Type B pancreatic cell (in vitro differentiated cells): ENCODE results near the gene RTN4IP1. TPM values are rescaled to one million over a fixed set of nuclear protein-coding genes. Genes with fewer than 3 reads are reported as not detected.

Source experiments
- DNase-seq: peaks from one replicate; pipeline ENCODE4 v3.0.0; 2021; ENCODE audit warnings: mixed read lengths; ENCODE audit not compliant: unreplicated experiment; ENCODE audit errors: extremely low spot score
- H3K27ac Mint-ChIP-seq: 2 replicates; pipeline ENCODE4 v1.8.0; 2021; ENCODE audit warnings: mild to moderate bottlenecking, mixed read lengths
- H3K27me3 Mint-ChIP-seq: 2 replicates; pipeline ENCODE4 v1.8.0; 2021; ENCODE audit warnings: mixed read lengths
- H3K36me3 Mint-ChIP-seq: 2 replicates; pipeline ENCODE4 v1.8.0; 2021; ENCODE audit warnings: mixed read lengths
- H3K4me1 Mint-ChIP-seq: one replicate; pipeline ENCODE4 v1.8.0; 2021; ENCODE audit warnings: mixed read lengths; ENCODE audit not compliant: unreplicated experiment
- H3K4me3 Mint-ChIP-seq: 2 replicates; pipeline ENCODE4 v1.8.0; 2021; ENCODE audit warnings: mild to moderate bottlenecking, mixed read lengths
- H3K9me3 Mint-ChIP-seq: 2 replicates; pipeline ENCODE4 v1.8.0; 2021; ENCODE audit warnings: mixed read lengths
- total RNA-seq: library from RNA; stranded (reverse); gene quantifications from 2 replicates; pipeline ENCODE4 v1.2.1, GENCODE V29; 2021; ENCODE audit warnings: low replicate concordance
- TF ChIP-seq, protein P1 (sequence below): fragments of 200-600 bp; sonication (generic); conservative IDR thresholded peaks from 2 replicates; pipeline ENCODE4 v1.5.0; 2021; ENCODE audit warnings: antibody characterized with exemption, mild to moderate bottlenecking

RTN4IP1 gene
- total RNA-seq, 1 donor from 2014 or later, result 8.6 TPM

DNA sequence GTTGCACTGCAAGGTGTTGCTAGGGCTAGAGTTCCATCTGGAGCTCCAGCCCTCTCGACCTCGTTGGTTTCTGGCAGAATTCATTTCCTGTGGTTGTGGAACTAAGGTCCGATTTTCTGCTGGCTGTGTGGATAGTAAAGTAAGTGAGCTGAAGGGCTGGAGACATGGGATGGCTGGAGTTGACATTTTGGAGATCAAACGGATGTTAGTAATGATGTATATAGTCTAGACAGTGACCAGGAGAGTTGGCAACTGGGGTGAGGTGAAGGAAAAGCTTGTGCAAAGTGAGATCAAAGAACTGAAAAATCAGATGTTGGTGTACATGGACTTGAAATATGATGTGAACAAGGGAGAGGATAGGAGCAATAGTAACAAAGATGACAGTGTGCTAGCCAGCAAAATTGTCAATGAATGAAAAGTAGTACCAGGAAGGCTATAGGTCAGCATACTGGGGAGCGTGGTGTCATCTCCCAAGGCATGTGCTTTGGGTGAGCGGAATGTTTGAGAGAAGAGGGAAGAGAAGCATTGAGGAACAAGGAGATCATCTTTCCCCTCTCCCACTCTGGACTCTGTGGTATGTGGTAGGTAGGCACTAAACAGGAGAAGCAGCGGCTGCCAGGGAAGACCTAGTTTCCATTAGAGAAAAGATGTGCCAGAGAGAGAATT is 7.9 kb upstream of the RTN4IP1 start:
- Mint-ChIP-seq H3K36me3 (peaks cover 35% of the 10 kb centered on the region), H3K4me3 (peak overlapping the region; percentile 0), H3K4me1 (peaks cover 30% of the 10 kb centered on the region), H3K27me3 (no peaks in the 10 kb centered on the region), H3K27ac (peak overlapping the region; percentile 5), H3K9me3 (no peaks in the 10 kb centered on the region)
- TF ChIP-seq, protein P1, sequence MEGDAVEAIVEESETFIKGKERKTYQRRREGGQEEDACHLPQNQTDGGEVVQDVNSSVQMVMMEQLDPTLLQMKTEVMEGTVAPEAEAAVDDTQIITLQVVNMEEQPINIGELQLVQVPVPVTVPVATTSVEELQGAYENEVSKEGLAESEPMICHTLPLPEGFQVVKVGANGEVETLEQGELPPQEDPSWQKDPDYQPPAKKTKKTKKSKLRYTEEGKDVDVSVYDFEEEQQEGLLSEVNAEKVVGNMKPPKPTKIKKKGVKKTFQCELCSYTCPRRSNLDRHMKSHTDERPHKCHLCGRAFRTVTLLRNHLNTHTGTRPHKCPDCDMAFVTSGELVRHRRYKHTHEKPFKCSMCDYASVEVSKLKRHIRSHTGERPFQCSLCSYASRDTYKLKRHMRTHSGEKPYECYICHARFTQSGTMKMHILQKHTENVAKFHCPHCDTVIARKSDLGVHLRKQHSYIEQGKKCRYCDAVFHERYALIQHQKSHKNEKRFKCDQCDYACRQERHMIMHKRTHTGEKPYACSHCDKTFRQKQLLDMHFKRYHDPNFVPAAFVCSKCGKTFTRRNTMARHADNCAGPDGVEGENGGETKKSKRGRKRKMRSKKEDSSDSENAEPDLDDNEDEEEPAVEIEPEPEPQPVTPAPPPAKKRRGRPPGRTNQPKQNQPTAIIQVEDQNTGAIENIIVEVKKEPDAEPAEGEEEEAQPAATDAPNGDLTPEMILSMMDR, result no peak
- no peak for DNase-seq

DNA sequence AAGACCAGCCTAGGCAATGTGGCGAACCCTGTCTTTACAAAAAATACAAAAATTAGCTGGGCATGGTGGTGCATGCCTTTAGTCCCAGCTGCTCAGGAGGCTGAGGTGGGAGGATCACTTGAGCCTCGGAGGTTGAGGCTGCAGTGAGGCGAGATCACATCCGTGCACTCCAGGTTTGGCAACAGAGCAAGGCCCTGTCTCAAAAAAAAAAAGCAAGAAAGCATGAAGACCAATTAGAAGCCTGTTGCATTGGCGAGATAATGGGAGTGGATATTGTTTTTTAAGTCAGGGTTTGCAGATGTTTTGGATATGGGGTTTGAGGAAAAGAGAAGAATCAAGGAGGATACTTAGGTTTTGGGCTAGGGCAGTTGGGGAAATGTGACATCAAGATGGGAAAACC is 5.3 kb upstream of the RTN4IP1 start:
- TF ChIP-seq, protein P1, result no peak
- H3K27me3 Mint-ChIP-seq, result no peaks in the 10 kb centered on the region
- no peak overlapping the region for H3K27ac Mint-ChIP-seq
- DNase-seq, result no peak
- H3K4me1 Mint-ChIP-seq, result peaks cover 24% of the 10 kb centered on the region
- no peaks in the 10 kb centered on the region for H3K9me3 Mint-ChIP-seq
- peaks cover 28% of the 10 kb centered on the region for H3K36me3 Mint-ChIP-seq
- no peak overlapping the region for H3K4me3 Mint-ChIP-seq

DNA sequence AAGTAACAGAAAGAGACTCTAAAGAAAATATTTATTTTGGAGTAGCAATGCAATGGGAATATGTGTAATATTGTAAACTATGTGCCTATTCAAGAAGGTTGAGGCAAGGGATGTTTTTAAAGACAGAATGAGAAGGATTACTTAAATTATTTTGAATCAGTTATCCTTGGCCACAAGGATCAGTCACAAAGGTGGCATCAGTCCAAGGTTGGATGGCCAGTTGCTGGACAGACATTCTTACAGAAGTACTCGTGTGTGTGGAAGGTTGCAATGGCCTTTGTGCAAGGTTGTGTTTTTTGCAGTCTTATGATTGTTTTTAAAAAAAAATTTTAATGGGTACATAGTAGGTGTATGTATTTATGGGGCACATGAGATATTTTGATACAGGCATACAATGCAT is 2.0 kb upstream of the RTN4IP1 start:
- no peaks in the 10 kb centered on the region for H3K27me3 Mint-ChIP-seq
- H3K36me3 Mint-ChIP-seq, result peaks cover 16% of the 10 kb centered on the region
- TF ChIP-seq, protein P1, result no peak
- no peak overlapping the region for H3K27ac Mint-ChIP-seq
- H3K4me1 Mint-ChIP-seq, result peaks cover 13% of the 10 kb centered on the region
- H3K4me3 Mint-ChIP-seq, result no peak overlapping the region
- no peak for DNase-seq
- H3K9me3 Mint-ChIP-seq, result no peaks in the 10 kb centered on the region

DNA sequence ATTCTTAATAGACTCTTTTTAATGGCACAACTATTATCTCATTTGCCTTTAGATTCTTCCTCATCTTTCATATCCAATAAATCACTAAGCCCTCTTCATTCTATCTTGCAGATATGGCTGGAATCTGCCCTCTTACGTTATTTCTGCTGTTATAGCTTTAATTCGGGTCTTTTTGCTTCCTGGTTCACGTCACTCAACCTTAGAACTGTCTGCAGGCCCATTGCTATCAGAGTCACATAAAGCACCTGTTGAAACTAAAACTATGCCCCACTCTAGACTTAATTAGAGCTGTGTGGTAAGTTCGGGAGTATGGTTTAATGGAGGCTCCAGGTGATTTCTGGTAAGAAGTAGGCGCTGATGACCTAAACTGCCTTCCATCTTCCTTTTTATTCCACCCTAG is 1.1 kb upstream of the RTN4IP1 start:
- H3K4me3 Mint-ChIP-seq, result peak overlapping the region; percentile 98
- TF ChIP-seq, protein P1, result no peak
- H3K36me3 Mint-ChIP-seq, result peaks cover 16% of the 10 kb centered on the region
- peaks cover 20% of the 10 kb centered on the region for H3K4me1 Mint-ChIP-seq
- H3K9me3 Mint-ChIP-seq, result no peaks in the 10 kb centered on the region
- no peaks in the 10 kb centered on the region for H3K27me3 Mint-ChIP-seq
- no peak for DNase-seq
- H3K27ac Mint-ChIP-seq, result peak overlapping the region; percentile 94

DNA sequence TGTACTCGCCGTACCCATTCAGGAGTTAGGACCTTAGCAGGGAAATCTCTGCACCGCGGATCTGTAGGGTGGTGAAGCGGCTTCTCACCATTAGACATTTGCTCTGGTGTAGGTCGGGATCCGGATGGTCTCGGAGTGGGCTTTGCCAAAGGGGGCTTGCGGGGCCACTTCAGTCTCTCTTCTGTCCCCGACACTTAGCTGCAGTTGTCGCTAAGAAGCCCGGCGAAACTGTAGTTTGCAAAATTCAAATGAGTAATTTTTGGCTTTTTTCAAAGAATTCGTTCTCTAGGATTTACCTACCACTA is 513 bp upstream of the RTN4IP1 start:
- Mint-ChIP-seq H3K9me3 (no peaks in the 10 kb centered on the region), H3K27me3 (no peaks in the 10 kb centered on the region), H3K4me3 (peak overlapping the region; percentile 98), H3K36me3 (peaks cover 11% of the 10 kb centered on the region), H3K4me1 (peaks cover 20% of the 10 kb centered on the region), H3K27ac (peak overlapping the region; percentile 94)
- TF ChIP-seq, protein P1, result no peak
- DNase-seq, result no peak
